DND-41 (cell line): ENCODE data around the gene GPC6.

Experiments
- ATAC-seq: fragments of 200-7000 bp; cut with Tn5 transposase; 3 replicates; pipeline ENCODE4 v1.9.1; 2021; ENCODE audit warnings: low read depth; ENCODE audit not compliant: insufficient read depth
- DNase-seq: peaks from one replicate; pipeline ENCODE4 v3.0.0-alpha.2; 2020
- H2AFZ ChIP-seq: 2 replicates; pipeline ENCODE4 v1.6.0; 2012; ENCODE audit warnings: low read depth, low read length
- H3K27ac ChIP-seq: 2 replicates; pipeline ENCODE4 v1.5.1; 2012; ENCODE audit warnings: low read length, inconsistent platforms
- H3K27me3 ChIP-seq: fragments of 200-600 bp; sonication (generic); 2 replicates; pipeline ENCODE4 v1.6.0; 2012; ENCODE audit warnings: low read length, mild to moderate bottlenecking, inconsistent platforms; ENCODE audit not compliant: insufficient read depth, poor library complexity
- H3K36me3 ChIP-seq: 2 replicates; pipeline ENCODE4 v1.5.1; 2012; ENCODE audit warnings: low read length, inconsistent platforms; ENCODE audit not compliant: insufficient read depth
- H3K4me1 ChIP-seq: 2 replicates; pipeline ENCODE4 v1.5.1; 2012; ENCODE audit warnings: mild to moderate bottlenecking, low read length; ENCODE audit not compliant: insufficient read depth
- H3K4me2 ChIP-seq: 2 replicates; pipeline ENCODE4 v1.6.0; 2012; ENCODE audit warnings: mild to moderate bottlenecking, moderate library complexity, low read length, inconsistent platforms; ENCODE audit not compliant: insufficient read depth
- H3K4me3 ChIP-seq, 2 experiments: fragments of 200-600 bp in 1 of 2; shearing (Covaris generic) in 1 of 2; 2 replicates each; pipeline ENCODE4 v1.5.1; 2012 to 2016; ENCODE audit warnings: inconsistent platforms in 2 of 2, low read length in 2 of 2, mild to moderate bottlenecking in 2 of 2, low read depth in 1 of 2, moderate library complexity in 1 of 2
- H3K79me2 ChIP-seq: 2 replicates; pipeline ENCODE4 v1.6.0; 2012; ENCODE audit warnings: low read length, inconsistent platforms; ENCODE audit not compliant: insufficient read depth
- H3K9ac ChIP-seq: 2 replicates; pipeline ENCODE4 v1.6.0; 2012; ENCODE audit warnings: low read depth, mild to moderate bottlenecking, inconsistent platforms, low read length, moderate library complexity
- H3K9me3 ChIP-seq: 2 replicates; pipeline ENCODE4 v1.5.1; 2012; ENCODE audit warnings: low read length, moderate library complexity, mild to moderate bottlenecking, inconsistent platforms; ENCODE audit not compliant: insufficient read depth, severe bottlenecking
- H4K20me1 ChIP-seq: 2 replicates; pipeline ENCODE4 v1.6.0; 2012; ENCODE audit warnings: low read length; ENCODE audit not compliant: insufficient read depth
- CTCF ChIP-seq: IDR thresholded peaks from 2 replicates; pipeline ENCODE4 v1.5.1; 2012; ENCODE audit warnings: borderline replicate concordance, low read length, moderate library complexity, mild to moderate bottlenecking; ENCODE audit not compliant: poor library complexity, severe bottlenecking; ENCODE audit errors: extremely low read depth
- EZH2 ChIP-seq: IDR thresholded peaks from 3 replicates; pipeline ENCODE4 v1.6.1; 2012; ENCODE audit warnings: borderline replicate concordance, low read depth, mild to moderate bottlenecking, moderate library complexity, low read length, inconsistent platforms; ENCODE audit not compliant: severe bottlenecking

GPC6 gene

GRCh38 chr13:93922063-93922855 lies 695.7 kb downstream of the GPC6 start:
- no peak overlapping the region for H3K9ac ChIP-seq
- DNase-seq (no peak), ATAC-seq (no peak)
- TF ChIP-seq CTCF, result no peak
- no peak overlapping the region for H3K4me2 ChIP-seq
- H4K20me1 ChIP-seq, result no peaks in the 10 kb centered on the region
- no peaks in the 10 kb centered on the region for H3K9me3 ChIP-seq
- H3K79me2 ChIP-seq, result no peaks in the 10 kb centered on the region
- no peak overlapping the region for H3K27ac ChIP-seq
- H3K4me3 ChIP-seq, result no peak overlapping the region
- H2AFZ ChIP-seq, result no peak overlapping the region
- no peaks in the 10 kb centered on the region for H3K36me3 ChIP-seq
- no peaks in the 10 kb centered on the region for H3K4me1 ChIP-seq
- H3K27me3 ChIP-seq, result no peaks in the 10 kb centered on the region

GRCh38 chr13:93925990-93926389 lies 699.4 kb downstream of the GPC6 start:
- no peak overlapping the region for H3K9ac ChIP-seq
- TF ChIP-seq EZH2, result no peak
- TF ChIP-seq CTCF, result no peak
- no peaks in the 10 kb centered on the region for H3K36me3 ChIP-seq

GRCh38 chr13:93926425-93926824 lies 699.8 kb downstream of the GPC6 start:
- Histone ChIP-seq H3K79me2 (no peaks in the 10 kb centered on the region), H3K4me3 (no peak overlapping the region), H3K36me3 (no peaks in the 10 kb centered on the region), H3K9me3 (no peaks in the 10 kb centered on the region), H3K9ac (no peak overlapping the region), H2AFZ (no peak overlapping the region), H3K27me3 (no peaks in the 10 kb centered on the region), H3K4me1 (no peaks in the 10 kb centered on the region), H3K27ac (no peak overlapping the region), H4K20me1 (no peaks in the 10 kb centered on the region), H3K4me2 (no peak overlapping the region)
- no peak for DNase-seq
- TF ChIP-seq CTCF (no peak), EZH2 (no peak)
- no peak for ATAC-seq

More at GRCh38 chr13:93925990-93926389, 699.4 kb downstream of the GPC6 start:
- H3K4me1 ChIP-seq, result no peaks in the 10 kb centered on the region
- H3K4me2 ChIP-seq, result no peak overlapping the region
- no peak overlapping the region for H3K27ac ChIP-seq
- H3K9me3 ChIP-seq, result no peaks in the 10 kb centered on the region
- no peak overlapping the region for H2AFZ ChIP-seq
- ATAC-seq (no peak), DNase-seq (no peak)
- no peaks in the 10 kb centered on the region for H3K27me3 ChIP-seq
- no peak overlapping the region for H3K4me3 ChIP-seq
- H4K20me1 ChIP-seq, result no peaks in the 10 kb centered on the region
- no peaks in the 10 kb centered on the region for H3K79me2 ChIP-seq
